HK-2 (cell line): ENCODE results near the gene PELI1.
"Not testable (repeated sequence)": the region's sequence is repeated elsewhere in the genome, so short reads cannot be mapped to it uniquely, and the experiment has no call there.

Experiments used
- DNase-seq: peaks from one replicate; pipeline ENCODE4 v3.0.0-alpha.2; 2018; ENCODE audit not compliant: unreplicated experiment

Gene PELI1

GRCh38 chr2:64123740-64124139 lies 20.5 kb downstream of the PELI1 start:
- no peak for DNase-seq

- DNase-seq, result no peak
Measured at GRCh38 chr2:64122358-64122757, 21.9 kb downstream of the PELI1 start.

- DNase-seq, result no peak
Measured at GRCh38 chr2:64120928-64121327, 23.3 kb downstream of the PELI1 start.

- DNase-seq, result no peak
Measured at GRCh38 chr2:64120008-64120407, 24.2 kb downstream of the PELI1 start.

- no peak for DNase-seq
Measured at GRCh38 chr2:64119369-64119768, 24.9 kb downstream of the PELI1 start.

GRCh38 chr2:64115808-64116598 lies 28.2 kb downstream of the PELI1 start:
- no peak for DNase-seq

GRCh38 chr2:64114912-64115277 lies 29.3 kb downstream of the PELI1 start:
- no peak for DNase-seq

- no peak for DNase-seq
Measured at GRCh38 chr2:64114063-64114911, 29.9 kb downstream of the PELI1 start.

- no peak for DNase-seq
Measured at GRCh38 chr2:64112016-64112415, 32.2 kb downstream of the PELI1 start.

GRCh38 chr2:64111426-64111825 lies 32.8 kb downstream of the PELI1 start:
- no peak for DNase-seq

GRCh38 chr2:64108666-64109241 lies 35.5 kb downstream of the PELI1 start:
- DNase-seq, result no peak

GRCh38 chr2:64106481-64106880 lies 37.7 kb downstream of the PELI1 start:
- no peak for DNase-seq

- peak; percentile 66 for DNase-seq
Measured at GRCh38 chr2:64105670-64106461, 38.4 kb downstream of the PELI1 start.

GRCh38 chr2:64104933-64105332 lies 39.3 kb downstream of the PELI1 start:
- DNase-seq, result no peak

GRCh38 chr2:64102736-64103135 lies 41.5 kb downstream of the PELI1 start:
- not testable (repeated sequence) for DNase-seq

GRCh38 chr2:64101141-64101591 lies 43.1 kb downstream of the PELI1 start:
- DNase-seq, result no peak

- not testable (repeated sequence) for DNase-seq
Measured at GRCh38 chr2:64100584-64100983, 43.6 kb downstream of the PELI1 start.

- DNase-seq, result no peak
Measured at GRCh38 chr2:64094663-64095382, 49.4 kb downstream of the PELI1 start.

GRCh38 chr2:64093341-64093740 lies 50.9 kb downstream of the PELI1 start:
- DNase-seq, result no peak

GRCh38 chr2:64092502-64092901 lies 51.7 kb downstream of the PELI1 start:
- no peak for DNase-seq

- DNase-seq, result no peak
Measured at GRCh38 chr2:64090264-64090663, 54.0 kb downstream of the PELI1 start.
